IPS DF 6.9 (cell line): Measurements from ENCODE around the gene FER1L5.
"Not testable (repeated sequence)": the region's sequence is repeated elsewhere in the genome, so short reads cannot be mapped to it uniquely, and the experiment has no call there.

Experiments
- DNase-seq: peaks from one replicate; pipeline ENCODE4 v3.0.0-alpha.2; 2013; ENCODE audit warnings: low read depth, low spot score
- H3K27ac ChIP-seq: one replicate; pipeline ENCODE4 v1.5.1; 2013; ENCODE audit warnings: low read length, control low read depth
- H3K27me3 ChIP-seq: 2 replicates; pipeline ENCODE4 v1.6.1; 2013; ENCODE audit warnings: mild to moderate bottlenecking, low read length; ENCODE audit not compliant: control insufficient read depth, insufficient read depth
- H3K36me3 ChIP-seq: 2 replicates; pipeline ENCODE4 v1.6.1; 2013; ENCODE audit warnings: low read length; ENCODE audit not compliant: control insufficient read depth, insufficient read depth
- H3K4me1 ChIP-seq: 2 replicates; pipeline ENCODE4 v1.6.1; 2013; ENCODE audit warnings: low read length; ENCODE audit not compliant: control insufficient read depth, insufficient read depth
- H3K4me3 ChIP-seq: 2 replicates; pipeline ENCODE4 v1.5.1; 2013; ENCODE audit warnings: mild to moderate bottlenecking, low read length
- H3K9me3 ChIP-seq: 2 replicates; pipeline ENCODE4 v1.6.1; 2013; ENCODE audit warnings: low read length, inconsistent platforms; ENCODE audit not compliant: control insufficient read depth, insufficient read depth
- WGBS: extraction: QIAGEN DNeasy Blood & Tissue Kit; methylation state at CpG from one replicate; pipeline ENCODE4 v1.1.7; 2013; ENCODE audit warnings: mixed read lengths, missing lambda C conversion rate; ENCODE audit not compliant: insufficient read length, insufficient coverage; 5-methylcytosine and 5-hydroxymethylcytosine counted together

Gene FER1L5

DNA sequence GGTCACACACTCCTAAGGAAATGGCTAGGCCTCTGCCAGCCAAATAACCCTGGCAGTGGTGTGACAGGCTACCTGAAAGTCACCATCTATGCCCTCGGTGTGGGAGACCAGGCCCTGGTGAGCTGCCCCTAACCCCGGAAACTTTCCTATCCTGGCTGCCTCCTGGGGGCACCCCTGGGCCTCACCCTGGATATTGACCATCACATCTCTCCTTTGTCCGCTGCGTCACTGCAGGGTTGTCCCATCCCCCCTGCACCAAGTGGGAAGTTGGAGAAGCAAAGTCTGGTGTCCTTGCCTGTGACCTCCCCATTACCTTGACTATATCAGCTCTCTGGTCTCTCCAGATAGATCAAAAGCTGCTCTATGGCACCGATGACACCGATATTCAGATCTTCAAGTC lies 18.8 kb downstream of the FER1L5 start:
- Histone ChIP-seq H3K4me1 (no peaks in the 10 kb centered on the region), H3K27ac (no peak overlapping the region), H3K4me3 (no peak overlapping the region), H3K36me3 (no peaks in the 10 kb centered on the region), H3K9me3 (no peaks in the 10 kb centered on the region), H3K27me3 (no peaks in the 10 kb centered on the region)
- DNase-seq, result no peak
- WGBS, result no CpG with 5 or more reads among the region's 6 CpGs

DNA sequence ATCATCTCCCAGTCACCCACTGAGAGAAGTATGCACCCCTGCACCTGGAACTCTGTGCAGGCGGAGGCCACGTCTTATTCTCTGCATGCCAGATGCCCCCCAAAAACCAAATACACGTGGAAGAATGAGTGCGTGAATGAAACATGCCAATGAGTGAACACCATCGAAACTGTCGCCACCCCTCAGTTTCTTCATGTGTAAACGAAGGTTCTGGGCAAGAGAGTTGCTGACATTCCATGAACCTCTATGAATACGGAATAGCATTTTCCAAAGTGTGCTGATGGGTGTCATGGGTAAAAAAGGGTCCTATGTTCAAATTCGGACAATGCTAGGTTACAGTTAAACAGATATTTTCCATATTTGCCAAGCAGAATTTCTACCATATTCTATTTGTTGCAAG lies 19.8 kb downstream of the FER1L5 start:
- Histone ChIP-seq H3K27me3 (no peaks in the 10 kb centered on the region), H3K27ac (no peak overlapping the region), H3K9me3 (no peaks in the 10 kb centered on the region), H3K4me1 (no peaks in the 10 kb centered on the region), H3K4me3 (no peak overlapping the region), H3K36me3 (no peaks in the 10 kb centered on the region)
- DNase-seq, result no peak
- WGBS, result no CpG with 5 or more reads among the region's 9 CpGs

DNA sequence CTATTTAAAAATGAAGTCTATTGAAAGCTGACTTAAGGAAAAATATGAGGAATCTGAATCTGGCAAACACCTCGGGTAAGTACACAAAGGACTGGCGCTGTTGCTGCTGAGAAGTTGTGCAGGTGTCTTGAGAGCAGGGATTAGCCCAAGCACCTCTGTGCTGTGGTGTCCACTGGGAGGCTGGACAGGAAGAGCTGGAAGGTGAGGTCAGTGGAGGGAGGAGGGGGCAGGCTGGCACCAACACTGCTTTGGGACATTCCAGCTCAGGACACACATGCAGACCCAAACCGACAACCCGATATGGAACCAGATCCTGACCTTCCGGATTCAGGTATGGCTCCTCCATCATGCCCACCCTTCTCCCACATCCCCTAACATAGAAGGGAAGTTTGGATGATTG lies 20.6 kb downstream of the FER1L5 start:
- Histone ChIP-seq H3K27ac (no peak overlapping the region), H3K4me3 (no peak overlapping the region), H3K36me3 (no peaks in the 10 kb centered on the region), H3K27me3 (no peaks in the 10 kb centered on the region), H3K4me1 (no peaks in the 10 kb centered on the region), H3K9me3 (no peaks in the 10 kb centered on the region)
- DNase-seq, result no peak
- no CpG with 5 or more reads among the region's 5 CpGs for WGBS

DNA sequence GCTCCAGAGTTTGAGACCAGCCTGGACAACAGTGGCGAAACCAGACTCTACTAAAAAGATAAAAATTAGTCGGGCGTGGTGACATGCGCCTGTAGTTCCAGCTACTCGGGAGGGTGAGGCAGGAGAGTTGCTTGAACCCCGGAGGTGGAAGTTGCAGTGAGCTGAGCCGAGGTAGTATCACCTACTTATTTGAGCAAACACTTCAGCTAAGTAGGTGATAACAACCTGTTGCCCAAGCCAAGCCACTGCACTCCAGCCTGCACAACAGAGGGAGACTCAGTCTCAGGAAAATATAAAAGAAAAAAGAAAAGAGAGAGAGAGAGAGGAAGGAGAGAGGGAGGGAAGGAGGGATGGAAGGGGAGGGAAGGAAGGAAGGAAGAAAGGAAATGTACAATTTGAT lies 21.3 kb downstream of the FER1L5 start:
- no peaks in the 10 kb centered on the region for H3K4me1 ChIP-seq
- no peaks in the 10 kb centered on the region for H3K9me3 ChIP-seq
- DNase-seq, result no peak
- no CpG with 5 or more reads among the region's 7 CpGs for WGBS
- no peaks in the 10 kb centered on the region for H3K27me3 ChIP-seq
- no peaks in the 10 kb centered on the region for H3K36me3 ChIP-seq
- H3K27ac ChIP-seq, result no peak overlapping the region
- no peak overlapping the region for H3K4me3 ChIP-seq

DNA sequence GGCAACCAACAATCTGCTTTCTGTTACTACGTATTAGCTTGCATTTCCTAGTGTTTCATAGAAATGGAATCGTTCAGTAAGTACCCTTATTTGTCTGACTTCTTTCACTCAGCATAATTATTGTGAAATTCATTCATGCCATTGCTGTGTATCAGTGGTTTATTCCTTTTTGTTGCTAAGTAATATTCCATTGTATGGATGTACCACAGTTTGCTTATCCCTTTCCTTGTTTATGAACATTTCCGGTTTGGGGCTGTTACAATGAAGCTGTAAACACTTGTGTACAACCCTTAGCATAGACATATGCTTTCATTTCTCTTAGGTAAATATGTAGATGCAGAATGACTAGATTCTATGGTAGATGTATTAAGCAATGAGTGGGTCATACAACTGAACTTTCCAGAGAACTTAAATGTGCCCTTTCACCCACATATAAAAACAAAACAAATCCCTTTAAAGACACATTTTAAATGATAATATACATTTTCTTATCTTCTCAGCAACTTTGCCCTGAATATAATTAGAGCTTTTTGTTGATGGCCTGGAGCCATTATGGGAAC lies 21.9 kb downstream of the FER1L5 start:
- WGBS, result no CpG with 5 or more reads among the region's 3 CpGs
- Histone ChIP-seq H3K27me3 (no peaks in the 10 kb centered on the region), H3K9me3 (no peaks in the 10 kb centered on the region), H3K4me1 (no peaks in the 10 kb centered on the region), H3K27ac (no peak overlapping the region), H3K36me3 (no peaks in the 10 kb centered on the region), H3K4me3 (no peak overlapping the region)
- DNase-seq, result no peak

DNA sequence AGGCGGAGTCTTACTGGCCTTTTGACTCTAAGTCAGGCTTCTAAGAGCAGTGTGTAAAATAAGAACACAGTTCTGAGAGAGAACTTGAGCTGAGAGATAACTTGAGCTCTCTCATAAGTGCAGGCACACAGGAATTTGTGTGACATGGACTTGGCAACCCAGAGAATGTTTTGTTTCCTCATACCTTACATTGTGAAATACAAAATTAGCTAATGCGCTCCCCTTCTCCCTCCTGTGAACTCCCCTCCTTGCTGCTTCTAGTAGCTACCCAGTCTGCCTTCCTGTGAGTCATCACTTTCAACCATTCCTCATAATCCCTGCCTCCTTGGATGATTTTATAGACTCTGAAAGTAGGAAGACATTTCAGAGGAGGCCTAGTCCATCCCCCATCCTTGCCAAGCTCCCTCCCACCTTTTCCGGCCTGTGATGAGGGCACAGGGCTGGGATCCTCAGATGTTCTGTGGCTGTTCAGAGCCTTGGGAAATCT lies 22.6 kb downstream of the FER1L5 start:
- H3K9me3 ChIP-seq, result no peaks in the 10 kb centered on the region
- no peak overlapping the region for H3K4me3 ChIP-seq
- no peaks in the 10 kb centered on the region for H3K36me3 ChIP-seq
- H3K27ac ChIP-seq, result no peak overlapping the region
- no CpG with 5 or more reads among the region's 3 CpGs for WGBS
- H3K27me3 ChIP-seq, result no peaks in the 10 kb centered on the region
- no peak for DNase-seq
- H3K4me1 ChIP-seq, result no peaks in the 10 kb centered on the region

DNA sequence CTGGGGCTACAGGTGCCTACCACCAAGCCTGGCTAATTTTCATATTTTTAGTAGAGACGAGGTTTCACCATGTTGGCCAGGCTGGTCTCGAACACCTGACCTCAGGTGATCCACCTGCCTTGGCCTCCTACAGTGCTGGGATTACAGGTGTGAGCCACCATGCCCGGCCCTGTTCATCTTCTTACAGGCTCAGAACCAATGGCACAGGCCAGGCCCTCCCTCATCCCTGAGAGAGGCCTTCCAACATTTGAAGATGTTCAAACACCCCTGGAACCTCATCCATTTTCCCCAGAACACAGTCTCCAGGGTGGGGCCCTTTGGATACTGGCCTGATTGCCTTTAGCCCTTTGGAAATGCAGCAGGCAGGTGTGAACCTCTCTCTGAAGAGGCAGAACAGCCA lies 23.2 kb downstream of the FER1L5 start:
- H3K27me3 ChIP-seq, H3K27ac ChIP-seq, DNase-seq, H3K36me3 ChIP-seq, H3K4me3 ChIP-seq, H3K9me3 ChIP-seq, H3K4me1 ChIP-seq: not testable (repeated sequence)
- no CpG with 5 or more reads among the region's 3 CpGs for WGBS

DNA sequence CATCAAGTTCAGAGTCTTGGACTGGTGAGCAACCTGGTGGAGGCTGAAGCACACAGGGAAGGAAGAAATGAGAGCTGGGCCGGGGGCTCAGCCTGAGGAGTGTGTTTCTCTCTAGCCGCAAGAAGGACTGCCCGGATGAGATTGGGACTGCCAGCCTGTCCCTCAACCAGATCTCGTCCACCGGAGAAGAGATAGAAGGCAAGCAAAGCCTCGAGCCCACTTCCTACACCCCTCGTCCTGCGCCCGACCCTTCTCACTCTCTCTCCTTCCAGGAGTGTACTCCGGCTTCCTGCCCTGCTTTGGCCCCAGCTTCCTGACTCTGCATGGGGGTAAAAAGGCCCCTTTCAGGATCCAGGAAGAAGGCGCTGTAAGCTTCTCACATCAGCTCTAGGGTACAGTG lies 26.2 kb downstream of the FER1L5 start:
- WGBS, result no CpG with 5 or more reads among the region's 11 CpGs
- H3K27ac ChIP-seq, result no peak overlapping the region
- H3K27me3 ChIP-seq, result no peaks in the 10 kb centered on the region
- no peaks in the 10 kb centered on the region for H3K36me3 ChIP-seq
- H3K4me1 ChIP-seq, result no peaks in the 10 kb centered on the region
- H3K4me3 ChIP-seq, result no peak overlapping the region
- H3K9me3 ChIP-seq, result no peaks in the 10 kb centered on the region
- DNase-seq, result no peak

DNA sequence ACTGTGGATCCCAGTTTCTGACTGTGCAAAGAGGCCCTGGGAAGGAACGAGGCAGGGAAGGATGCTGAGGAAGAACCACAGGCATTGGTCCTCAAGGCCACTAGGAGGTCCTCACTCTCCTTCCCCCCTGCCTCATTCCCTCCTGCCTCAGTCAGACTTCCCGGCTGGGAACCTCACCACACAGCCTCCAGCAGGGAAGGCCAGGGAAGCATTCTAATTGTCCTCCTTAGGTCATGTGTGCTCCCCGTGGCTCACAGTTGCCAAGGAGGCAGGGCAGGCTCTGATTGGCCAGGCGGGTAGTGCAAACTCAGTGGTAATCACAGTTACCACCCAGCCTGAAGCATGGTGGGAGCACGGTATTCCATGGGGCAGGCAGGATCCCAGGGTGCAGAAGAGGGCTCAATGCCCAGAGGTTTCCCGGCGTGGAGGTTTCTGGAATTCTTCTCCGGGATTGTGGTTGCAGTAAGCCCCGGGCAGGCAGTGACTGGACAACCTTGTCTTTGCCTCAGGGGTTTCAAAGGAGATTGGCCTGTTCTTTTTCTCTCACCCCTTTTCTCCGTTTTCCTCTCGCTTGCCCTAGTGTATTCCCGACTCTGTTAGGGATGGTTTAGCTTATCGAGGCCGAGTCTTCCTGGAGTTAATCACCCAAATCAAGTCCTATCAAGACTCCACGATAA lies 27.1 kb downstream of the FER1L5 start:
- WGBS, result no CpG with 5 or more reads among the region's 15 CpGs

DNA sequence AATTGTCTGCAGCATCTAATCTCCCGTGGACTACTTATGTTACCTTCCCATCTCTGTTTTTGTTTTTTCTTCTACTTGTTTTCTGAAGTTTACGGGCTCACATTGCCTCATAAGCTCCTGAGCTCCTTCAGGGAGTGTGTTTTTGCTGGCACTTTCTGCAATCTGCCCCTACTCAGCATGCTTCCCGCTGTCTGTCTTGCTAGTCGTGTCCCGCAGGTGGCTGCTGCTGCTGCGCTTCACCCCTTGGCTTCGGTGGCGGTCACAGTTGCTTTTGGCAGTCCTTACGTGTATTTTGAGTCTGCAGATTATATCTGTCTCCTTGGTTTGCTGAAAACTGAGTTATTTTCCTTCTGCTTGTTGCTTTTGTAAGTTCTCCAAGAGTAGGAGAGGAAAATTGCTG lies 37.3 kb downstream of the FER1L5 start:
- Histone ChIP-seq H3K27me3 (no peaks in the 10 kb centered on the region), H3K4me1 (no peaks in the 10 kb centered on the region), H3K27ac (no peak overlapping the region), H3K4me3 (no peak overlapping the region), H3K36me3 (no peaks in the 10 kb centered on the region), H3K9me3 (no peaks in the 10 kb centered on the region)
- WGBS, result no CpG with 5 or more reads among the region's 9 CpGs
- DNase-seq, result no peak

More for the DNA sequence above, 27.1 kb downstream of the FER1L5 start:
- DNase-seq, result no peak
- no peak overlapping the region for H3K4me3 ChIP-seq
- H3K36me3 ChIP-seq, result no peaks in the 10 kb centered on the region
- H3K27ac ChIP-seq, result no peak overlapping the region
- H3K4me1 ChIP-seq, result no peaks in the 10 kb centered on the region
- no peaks in the 10 kb centered on the region for H3K9me3 ChIP-seq
- H3K27me3 ChIP-seq, result no peaks in the 10 kb centered on the region

DNA sequence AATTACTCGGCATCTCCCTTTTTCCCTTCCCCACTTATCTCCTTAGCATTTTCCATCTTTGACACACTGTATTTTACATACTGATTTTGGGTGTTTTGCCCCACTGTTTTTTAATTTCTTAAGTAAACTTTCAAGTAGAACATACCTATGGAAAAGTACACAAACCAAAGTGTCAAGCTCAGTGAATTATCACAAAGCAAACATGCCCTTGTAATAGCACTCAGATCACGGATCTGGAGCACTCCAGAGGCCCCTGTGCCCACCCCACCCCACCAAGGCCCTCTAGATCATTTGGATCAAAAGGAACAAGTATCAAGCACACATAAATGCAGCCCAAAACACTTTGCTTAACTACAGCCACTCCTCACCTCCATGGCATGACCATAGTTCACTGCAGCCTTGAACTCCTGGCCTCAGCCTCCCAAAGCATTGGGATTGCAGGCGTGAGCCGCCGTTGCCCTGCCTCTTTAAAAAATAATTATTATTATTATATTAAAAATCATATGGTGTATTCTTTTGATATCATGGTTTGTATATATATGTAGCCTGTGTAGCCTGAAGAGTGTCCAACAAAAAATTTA lies 38.1 kb downstream of the FER1L5 start:
- Histone ChIP-seq H3K27me3 (no peaks in the 10 kb centered on the region), H3K9me3 (no peaks in the 10 kb centered on the region), H3K27ac (no peak overlapping the region), H3K4me1 (no peaks in the 10 kb centered on the region), H3K36me3 (no peaks in the 10 kb centered on the region), H3K4me3 (no peak overlapping the region)
- no peak for DNase-seq
- no CpG with 5 or more reads among the region's 5 CpGs for WGBS
